ENCODE data around the gene CCDC178.

The CCDC178 gene

GRCh38 chr18:32907648-32908423 is 532.7 kb downstream of the CCDC178 start:
- no peak for DNase-seq

- no peak for DNase-seq
Measured at GRCh38 chr18:32907311-32907585, 533.3 kb downstream of the CCDC178 start.

GRCh38 chr18:32906506-32907310 is 533.8 kb downstream of the CCDC178 start:
- DNase-seq = no peak

- no peak for DNase-seq
Measured at GRCh38 chr18:32905651-32906050, 534.9 kb downstream of the CCDC178 start.

- DNase-seq = no peak
Measured at GRCh38 chr18:32902568-32903330, 537.8 kb downstream of the CCDC178 start.

- no peak for DNase-seq
Measured at GRCh38 chr18:32899819-32900218, 540.7 kb downstream of the CCDC178 start.

DNA sequence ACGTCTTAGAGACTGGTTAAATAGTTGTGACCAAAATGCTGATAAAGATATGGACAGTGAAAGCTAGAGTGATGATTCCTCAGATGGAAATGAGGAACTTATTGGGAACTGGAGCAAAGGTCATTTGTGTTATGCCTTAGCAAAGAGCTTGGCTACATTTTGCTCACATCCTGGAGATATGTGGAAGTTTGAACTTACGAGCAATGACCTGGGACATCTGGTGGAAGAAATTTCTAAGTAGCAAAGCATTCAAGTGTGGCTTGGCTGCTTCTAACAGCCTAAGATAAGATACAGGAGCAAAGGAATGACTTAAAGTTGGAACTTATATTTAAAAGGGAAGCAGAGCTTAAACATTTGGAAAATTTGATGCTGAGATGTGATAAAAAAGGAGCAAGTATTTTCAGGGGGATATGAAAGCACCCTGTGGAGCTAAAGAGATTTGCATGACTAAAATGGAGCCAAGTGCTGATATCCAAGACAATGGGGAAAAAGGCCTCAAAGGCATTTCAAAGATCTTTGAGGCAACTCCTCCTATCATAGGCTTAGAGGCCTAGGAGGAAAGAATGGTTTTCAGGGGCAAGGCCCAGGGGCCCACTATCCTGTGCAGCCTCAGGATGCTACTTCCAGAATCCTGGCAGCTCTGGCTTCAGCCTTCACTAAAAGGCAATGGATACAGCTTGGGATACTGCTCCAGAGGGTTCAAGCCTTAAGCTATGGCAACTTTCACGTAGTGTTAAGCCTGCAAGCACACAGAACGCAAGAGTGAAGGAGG is 543.6 kb downstream of the CCDC178 start:
- no peak for DNase-seq

- DNase-seq = no peak
Measured at GRCh38 chr18:32893915-32894314, 546.6 kb downstream of the CCDC178 start.

DNA sequence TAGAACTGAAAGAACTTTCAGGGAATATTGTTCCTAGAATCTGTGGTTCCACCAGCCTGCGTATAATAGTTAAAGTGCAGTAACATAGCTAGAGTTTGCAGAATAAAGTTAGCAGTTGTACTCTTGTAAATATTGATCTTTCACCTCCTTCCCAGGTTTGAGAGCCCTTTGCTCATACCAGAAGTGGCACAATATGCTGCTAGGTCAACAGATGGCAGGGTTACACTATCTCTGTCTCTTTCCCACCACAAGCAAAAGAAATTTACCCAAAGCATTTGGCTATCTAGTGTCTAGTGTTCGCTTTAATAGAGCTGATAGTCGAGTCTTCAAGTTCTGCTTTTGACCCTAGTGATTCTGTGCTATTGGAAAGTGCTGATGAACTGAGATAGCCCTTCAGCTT is 548.7 kb downstream of the CCDC178 start:
- DNase-seq = no peak

DNA sequence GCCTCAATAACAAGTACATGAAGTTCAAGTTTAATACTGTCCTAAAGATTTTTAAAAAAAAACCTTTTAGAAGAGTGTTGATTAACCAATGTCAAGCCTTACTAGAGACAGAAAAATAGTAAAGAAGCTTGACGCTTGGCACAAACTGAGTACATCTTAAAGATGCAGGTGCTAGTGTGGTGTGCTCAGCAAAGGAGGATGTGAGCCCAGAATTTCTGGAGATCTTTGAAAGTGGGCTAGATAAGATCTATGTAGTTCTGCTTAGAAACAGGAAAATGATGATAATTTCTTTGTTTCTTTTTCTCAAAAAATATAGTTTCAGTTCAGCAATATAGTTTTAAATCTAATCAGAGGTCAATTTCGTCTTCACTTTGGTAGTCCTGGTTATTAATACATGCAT is 549.4 kb downstream of the CCDC178 start:
- no peak for DNase-seq

- no peak for DNase-seq
Measured at GRCh38 chr18:32889615-32890593, 550.6 kb downstream of the CCDC178 start.

DNA sequence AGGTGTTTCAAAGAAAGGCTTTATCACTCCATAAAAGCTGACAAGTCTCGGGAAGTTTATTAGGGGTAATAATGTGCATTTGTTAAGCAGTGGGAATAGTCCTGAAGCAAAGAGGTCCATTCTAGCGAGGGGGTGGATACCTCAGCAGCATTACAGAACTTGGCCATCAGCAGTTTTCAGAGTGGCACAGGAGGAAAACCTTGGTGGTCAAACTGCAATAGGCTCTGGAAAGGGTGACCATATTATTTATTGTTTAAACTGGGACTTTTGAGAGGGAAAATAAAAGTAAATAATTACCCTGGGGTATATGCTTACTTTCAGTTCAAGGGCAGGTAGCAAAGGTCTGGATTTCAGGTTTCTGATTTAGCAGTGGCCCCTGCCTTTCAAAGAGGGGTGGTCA is 552.2 kb downstream of the CCDC178 start:
- no peak for DNase-seq
